Measurements from ENCODE around the gene MALRD1. TPM values are rescaled to one million over a fixed set of nuclear protein-coding genes. Genes with fewer than 3 reads are reported as not detected.

The MALRD1 gene
- total RNA-seq, 2 experiments from 2014 or later = not detected

GRCh38 chr10:19453967-19454366 lies 405.4 kb downstream of the MALRD1 start:
- no peak overlapping the region for H3K4me3 ChIP-seq (ENCODE audit: low read length)
- H3K27ac Mint-ChIP-seq = no peak overlapping the region
- no peaks in the 10 kb centered on the region for H3K4me1 Mint-ChIP-seq (ENCODE audit: low read depth)
- ChIA-PET POLR2A (no interaction called here), CTCF (no interaction called here)
- DNase-seq = no peak
- no peaks in the 10 kb centered on the region for H3K27me3 ChIP-seq (ENCODE audit: control insufficient read depth in 1 of 2, insufficient read depth in 2 of 2, low read length in 2 of 2)
- peaks cover 3% of the 10 kb centered on the region for H3K9me3 Mint-ChIP-seq
- H3K27ac ChIP-seq (ENCODE audit: low read depth in 1 of 2, low read length in 2 of 2) = no peak overlapping the region
- no peaks in the 10 kb centered on the region for H3K36me3 Mint-ChIP-seq (ENCODE audit: low read depth)
- H3K27me3 Mint-ChIP-seq = no peaks in the 10 kb centered on the region
- intact Hi-C loops (cut with DNase I, micrococcal nuclease) = no loop called here
- H3K36me3 ChIP-seq (ENCODE audit: insufficient read depth, low read length) = no peaks in the 10 kb centered on the region
- H3K4me1 ChIP-seq (ENCODE audit: insufficient read depth, low read length) = no peaks in the 10 kb centered on the region
- ATAC-seq (ENCODE audit: poor library complexity) = no peak
- H3K4me3 Mint-ChIP-seq = no peak overlapping the region
- TF ChIP-seq CTCF (IDR thresholded peaks at IDR 0.05) = no peak
- peaks cover 0 to 5% of the 10 kb centered on the region in 2 experiments for H3K9me3 ChIP-seq (ENCODE audit: control insufficient read depth in 1 of 2, insufficient read depth in 1 of 2, low read length in 2 of 2)

GRCh38 chr10:19461588-19461987 lies 413.0 kb downstream of the MALRD1 start:
- intact Hi-C loops (cut with DNase I, micrococcal nuclease) = no loop called here
- ChIA-PET POLR2A (no interaction called here), CTCF (no interaction called here)
- DNase-seq = no peak
- Histone ChIP-seq H3K4me3 (ENCODE audit: low read length) (no peak overlapping the region), H3K4me1 (ENCODE audit: insufficient read depth, low read length) (no peaks in the 10 kb centered on the region), H3K36me3 (ENCODE audit: insufficient read depth, low read length) (no peaks in the 10 kb centered on the region), H3K27me3 (ENCODE audit: control insufficient read depth in 1 of 2, insufficient read depth in 2 of 2, low read length in 2 of 2) (no peaks in the 10 kb centered on the region), H3K27ac (ENCODE audit: low read depth in 1 of 2, low read length in 2 of 2) (no peak overlapping the region), H3K9me3 (ENCODE audit: control insufficient read depth in 1 of 2, insufficient read depth in 1 of 2, low read length in 2 of 2) (no peaks in the 10 kb centered on the region)
- no peak overlapping the region for H3K27ac Mint-ChIP-seq
- H3K4me1 Mint-ChIP-seq (ENCODE audit: low read depth) = no peaks in the 10 kb centered on the region
- no peak overlapping the region for H3K4me3 Mint-ChIP-seq
- no peak for TF ChIP-seq CTCF (IDR thresholded peaks at IDR 0.05)
- H3K9me3 Mint-ChIP-seq = peaks cover 14% of the 10 kb centered on the region
- no peaks in the 10 kb centered on the region for H3K27me3 Mint-ChIP-seq
- no peak for ATAC-seq (ENCODE audit: poor library complexity)
- H3K36me3 Mint-ChIP-seq (ENCODE audit: low read depth) = no peaks in the 10 kb centered on the region

GRCh38 chr10:19466709-19467108 lies 418.1 kb downstream of the MALRD1 start:
- no peak for ATAC-seq (ENCODE audit: poor library complexity)
- Mint-ChIP-seq H3K36me3 (ENCODE audit: low read depth) (no peaks in the 10 kb centered on the region), H3K4me1 (ENCODE audit: low read depth) (no peaks in the 10 kb centered on the region), H3K9me3 (peaks cover 14% of the 10 kb centered on the region), H3K27ac (no peak overlapping the region), H3K4me3 (no peak overlapping the region), H3K27me3 (no peaks in the 10 kb centered on the region)
- H3K4me3 ChIP-seq (ENCODE audit: low read length) = no peak overlapping the region
- no peaks in the 10 kb centered on the region for H3K27me3 ChIP-seq (ENCODE audit: control insufficient read depth in 1 of 2, insufficient read depth in 2 of 2, low read length in 2 of 2)
- DNase-seq = no peak
- no peaks in the 10 kb centered on the region for H3K9me3 ChIP-seq (ENCODE audit: control insufficient read depth in 1 of 2, insufficient read depth in 1 of 2, low read length in 2 of 2)
- no peaks in the 10 kb centered on the region for H3K36me3 ChIP-seq (ENCODE audit: insufficient read depth, low read length)
- POLR2A ChIA-PET = no interaction called here
- intact Hi-C loops (cut with DNase I, micrococcal nuclease) = no loop called here
- TF ChIP-seq CTCF (IDR thresholded peaks at IDR 0.05) = no peak
- H3K4me1 ChIP-seq (ENCODE audit: insufficient read depth, low read length) = no peaks in the 10 kb centered on the region
- CTCF ChIA-PET = no interaction called here
- H3K27ac ChIP-seq (ENCODE audit: low read depth in 1 of 2, low read length in 2 of 2) = no peak overlapping the region

Data from CD4-positive, alpha-beta T cell (primary cell).